CD4-positive, alpha-beta T cell treated with Interferon gamma for 1 hour (primary cell): ENCODE measurements around the gene SALL2.
A peak's percentile ranks its signal among the peaks of the same experiment; 100 is the strongest.

Experiments
- DNase-seq: peaks from one replicate; pipeline ENCODE4 v3.0.0-alpha.2; 2020

The SALL2 gene

GRCh38 chr14:21526672-21527317, 649 bp upstream of the SALL2 start:
- DNase-seq: no peak

GRCh38 chr14:21525571-21525961, 580 bp downstream of the SALL2 start:
- no peak for DNase-seq

- no peak for DNase-seq
Observed at GRCh38 chr14:21524575-21525490, 1.3 kb downstream of the SALL2 start.

- no peak for DNase-seq
Observed at GRCh38 chr14:21523203-21523602, 2.9 kb downstream of the SALL2 start.

GRCh38 chr14:21521501-21521900, 4.6 kb downstream of the SALL2 start:
- DNase-seq: no peak

GRCh38 chr14:21520767-21521166, 5.4 kb downstream of the SALL2 start:
- DNase-seq: no peak

GRCh38 chr14:21518725-21519124, 7.4 kb downstream of the SALL2 start:
- DNase-seq: no peak

GRCh38 chr14:21514341-21514740, 11.8 kb downstream of the SALL2 start:
- no peak for DNase-seq

- DNase-seq: peak; percentile 96
Observed at GRCh38 chr14:21510735-21511657, 15.2 kb downstream of the SALL2 start, which contains the start of gene METTL3. METTL3 (minus strand) TSS chr14:21511340; CDS start chr14:21511223, 117 bp downstream.

GRCh38 chr14:21509432-21510143, 16.6 kb downstream of the SALL2 start:
- DNase-seq: no peak

- no peak for DNase-seq
Observed at GRCh38 chr14:21506557-21506956, 19.6 kb downstream of the SALL2 start.

- no peak for DNase-seq
Observed at GRCh38 chr14:21505012-21505553, 21.1 kb downstream of the SALL2 start.

- DNase-seq: no peak
Observed at GRCh38 chr14:21503376-21503775, 22.8 kb downstream of the SALL2 start.

- DNase-seq: no peak
Observed at GRCh38 chr14:21501568-21501967, 24.6 kb downstream of the SALL2 start.

- DNase-seq: no peak
Observed at GRCh38 chr14:21498540-21499526, 27.3 kb downstream of the SALL2 start.

GRCh38 chr14:21496453-21496852, 29.7 kb downstream of the SALL2 start:
- DNase-seq: no peak

GRCh38 chr14:21494902-21495762, 31.0 kb downstream of the SALL2 start:
- no peak for DNase-seq

- no peak for DNase-seq
Observed at GRCh38 chr14:21486640-21487087, 39.5 kb downstream of the SALL2 start.

- DNase-seq: peak; percentile 97
Observed at GRCh38 chr14:21476925-21477681, 49.0 kb downstream of the SALL2 start, which contains the start of the genes RAB2B and TOX4. RAB2B (minus strand) TSS chr14:21476959; CDS start chr14:21476872, 87 bp downstream. TOX4 (plus strand) TSS chr14:21477195; CDS start chr14:21477279, 84 bp downstream.
